HCT116 (cell line): ENCODE measurements around the gene KLHL18. TPM values are rescaled to one million over a fixed set of nuclear protein-coding genes. Genes with fewer than 3 reads are reported as not detected.

Experiments used
- ATAC-seq: fragments of 200-7000 bp; cut with Tn5 transposase; 2 replicates; pipeline ENCODE4 v1.9.1; 2020; ENCODE audit warnings: mild to moderate bottlenecking, moderate library complexity
- BruUV-seq: library from RNA; stranded (reverse); fragments of 400-500 nt; replicated peaks from 2 replicates; lab custom pipeline; 2021; lab: Mats Ljungman, UMichigan
- CTCF ChIA-PET: fragments of 300-600 bp; sonication (Branson Sonifier 250); formaldehyde crosslinking; loops from one replicate; lab custom pipeline; 2021; ENCODE audit warnings: antibody characterized with exemption; lab: Charles Lee
- POLR2A ChIA-PET: fragments of 300-600, 350-600 bp; sonication (Branson Sonifier 250); formaldehyde crosslinking; loops from one replicate; lab custom pipeline; 2021; ENCODE audit warnings: antibody characterized with exemption; lab: Charles Lee
- RAD21 ChIA-PET, 2 experiments: fragments of 300-600 bp; sonication (Branson Sonifier 250); formaldehyde crosslinking; loops; one replicate each; lab custom pipeline; 2023; ENCODE audit warnings: low total read pairs in 2 of 2; ENCODE audit not compliant: uncharacterized antibody in 2 of 2, unreplicated experiment in 2 of 2, low non-redundant PET in 1 of 2; lab: Charles Lee
- DNase-seq: peaks from one replicate; pipeline ENCODE4 v3.0.0-alpha.2; 2010; ENCODE audit warnings: low read depth, low spot score
- H2AFZ ChIP-seq: fragments of 200-600 bp; shearing (Covaris generic), sonication (generic); 2 replicates; pipeline ENCODE4 v1.6.1; 2017; ENCODE audit warnings: low read depth, mixed run types, mixed read lengths, antibody characterized with exemption, low read length; ENCODE audit not compliant: poor library complexity, severe bottlenecking
- H3K27ac ChIP-seq: 2 replicates; pipeline ENCODE4 v1.5.1; 2012; ENCODE audit warnings: low read depth, low read length
- H3K27me3 ChIP-seq: fragments of 200-600 bp; sonication (generic); 2 replicates; pipeline ENCODE4 v1.6.1; 2016; ENCODE audit warnings: mixed run types, low read length, mixed read lengths; ENCODE audit not compliant: insufficient read depth
- H3K36me3 ChIP-seq, 2 experiments: fragments of 200-500 bp in 1 of 2; fragments of 200-600 bp in 1 of 2; sonication (Bioruptor generic) in 1 of 2; sonication (generic) in 1 of 2; 2 replicates each; pipeline versions ENCODE4 v1.5.1 to v1.6.1; 2014 to 2016; ENCODE audit warnings: low read length in 2 of 2, inconsistent platforms in 1 of 2, mixed read lengths in 1 of 2, mixed run types in 1 of 2; ENCODE audit not compliant: insufficient read depth in 2 of 2, control insufficient read depth in 1 of 2
- H3K4me1 ChIP-seq, 2 experiments: fragments of 200-600 bp in 1 of 2; sonication (generic) in 1 of 2; 2 replicates each; pipeline versions ENCODE4 v1.5.1 to v1.6.1; 2012 to 2017; ENCODE audit warnings: low read length in 2 of 2, inconsistent platforms in 1 of 2, mild to moderate bottlenecking in 1 of 2, mixed read lengths in 1 of 2, mixed run types in 1 of 2, moderate library complexity in 1 of 2; ENCODE audit not compliant: insufficient read depth in 2 of 2, control insufficient read depth in 1 of 2
- H3K4me2 ChIP-seq: fragments of 200-600 bp; sonication (generic); 2 replicates; pipeline ENCODE4 v1.6.1; 2017; ENCODE audit warnings: mixed run types, low read length, mixed read lengths
- H3K4me3 ChIP-seq, 2 experiments: fragments of 200-600 bp in 1 of 2; sonication (generic) in 1 of 2; replicated peaks in 1 of 2; 2 replicates each; pipeline ENCODE4 v1.5.1; 2011 to 2016; ENCODE audit warnings: low read length in 2 of 2, control low read depth in 1 of 2, low read depth in 1 of 2, mild to moderate bottlenecking in 1 of 2, mixed read lengths in 1 of 2, mixed run types in 1 of 2
- H3K79me2 ChIP-seq: fragments of 200-600 bp; sonication (generic); 2 replicates; pipeline ENCODE4 v1.6.1; 2017; ENCODE audit warnings: mild to moderate bottlenecking, mixed run types, low read length, moderate library complexity, mixed read lengths; ENCODE audit not compliant: insufficient read depth
- H3K9ac ChIP-seq: fragments of 200-600 bp; sonication (generic); 2 replicates; pipeline ENCODE4 v1.6.1; 2016; ENCODE audit warnings: low read length, mixed read lengths
- H3K9me2 ChIP-seq: fragments of 200-600 bp; sonication (generic), shearing (Covaris generic); 2 replicates; pipeline ENCODE4 v1.6.1; 2017; ENCODE audit warnings: mixed run types, mild to moderate bottlenecking, moderate library complexity; ENCODE audit not compliant: insufficient read depth
- H3K9me3 ChIP-seq, 2 experiments: fragments of 200-500 bp in 1 of 2; fragments of 200-600 bp in 1 of 2; sonication (Bioruptor generic) in 1 of 2; sonication (generic) in 1 of 2; 2 replicates each; pipeline ENCODE4 v1.6.1; 2014 to 2017; ENCODE audit warnings: low read length in 2 of 2, mixed read lengths in 2 of 2, inconsistent platforms in 1 of 2, low read depth in 1 of 2, mild to moderate bottlenecking in 1 of 2, mixed run types in 1 of 2, moderate library complexity in 1 of 2; ENCODE audit not compliant: control insufficient read depth in 1 of 2, insufficient read depth in 1 of 2
- H4K20me1 ChIP-seq: fragments of 200-600 bp; sonication (generic), shearing (Covaris generic); 2 replicates; pipeline ENCODE4 v1.6.1; 2017; ENCODE audit warnings: mixed run types, mild to moderate bottlenecking, moderate library complexity; ENCODE audit not compliant: insufficient read depth
- CEBPB ChIP-seq: IDR thresholded peaks from 2 replicates; pipeline ENCODE4 v1.6.1; 2012; ENCODE audit warnings: low read depth
- POLR2A ChIP-seq: IDR thresholded peaks from 2 replicates; pipeline ENCODE4 v1.7.0; 2011; ENCODE audit warnings: borderline replicate concordance; ENCODE audit not compliant: insufficient read depth, insufficient read length; ENCODE audit errors: extremely low read depth
- RAD21 ChIP-seq: IDR thresholded peaks from 2 replicates; pipeline ENCODE4 v1.6.1; 2012; ENCODE audit warnings: low read depth, mild to moderate bottlenecking
- REST ChIP-seq: IDR thresholded peaks from 2 replicates; pipeline ENCODE4 v1.6.1; 2012; ENCODE audit warnings: low read depth
- TCF7L2 ChIP-seq: IDR thresholded peaks from 2 replicates; pipeline ENCODE4 v1.7.0; 2011; ENCODE audit warnings: borderline replicate concordance, inconsistent platforms; ENCODE audit not compliant: insufficient read depth, insufficient read length; ENCODE audit errors: extremely low read depth
- intact Hi-C: fragments of 100-400 bp; cut with micrococcal nuclease; formaldehyde crosslinking; loops from 2 replicates; pipeline ENCODE4 v1.10.0; 2022
- total RNA-seq: library from RNA; stranded (reverse); gene quantifications from one replicate; pipeline ENCODE4 v1.2.1, GENCODE V29; 2021; ENCODE audit not compliant: unreplicated experiment

Gene KLHL18
- total RNA-seq, 1 experiment from 2014 or later: 32.3 TPM

- Histone ChIP-seq H3K4me2 (no peak overlapping the region), H3K27me3 (no peaks in the 10 kb centered on the region), H3K9me3 (no peaks in the 10 kb centered on the region), H3K9me2 (no peaks in the 10 kb centered on the region), H4K20me1 (peaks cover 11% of the 10 kb centered on the region; the same call in 1 of the 2 replicates), H3K27ac (no peak overlapping the region), H3K4me3 (no peak overlapping the region), H2AFZ (no peak overlapping the region), H3K4me1 (peaks cover 10 to 26% of the 10 kb centered on the region in 2 experiments), H3K79me2 (peaks cover 89% of the 10 kb centered on the region), H3K9ac (no peak overlapping the region)
- ATAC-seq: no peak
- ChIA-PET POLR2A (interaction anchor here (2.0 kb wide), 1 partner anchor 12 kb away, joined by 5 read pairs; the partner anchor contains the start of gene PTPN23), CTCF (no interaction called here), RAD21 (no interaction called here)
- DNase-seq: no peak
- no TSS peak for BruUV-seq
- intact Hi-C loops: no loop called here
- TF ChIP-seq RAD21 (no peak), CEBPB (no peak), TCF7L2 (no peak), REST (no peak), POLR2A (no peak)
- TF ChIP-seq, all 23 proteins: peak for 0
- H3K36me3 ChIP-seq: peaks cover 0 to 3% of the 10 kb centered on the region in 2 experiments; a peak in 1 of 4 replicates
Observed at GRCh38 chr3:47392933-47393332, 110.2 kb downstream of the KLHL18 start.
